Epithelial cell of esophagus (primary cell): ENCODE data around the gene ASB14.
"Not testable (repeated sequence)": the region's sequence is repeated elsewhere in the genome, so short reads cannot be mapped to it uniquely, and the experiment has no call there.

Source experiments
- DNase-seq: peaks from one replicate; pipeline ENCODE4 v3.0.0; 2010; ENCODE audit warnings: low read depth
- H3K4me3 ChIP-seq: 2 replicates; pipeline ENCODE4 v1.5.1; 2011; ENCODE audit warnings: mild to moderate bottlenecking, low read length, control low read depth
- CTCF ChIP-seq: IDR thresholded peaks from 2 replicates; pipeline ENCODE4 v1.5.1; 2011; ENCODE audit warnings: low read depth, mild to moderate bottlenecking, low read length, control low read depth, inconsistent platforms; ENCODE audit not compliant: insufficient read depth; ENCODE audit errors: missing control alignments

The ASB14 gene

GRCh38 chr3:57292159-57292896 lies at the start of gene ASB14:
Gene ASB14 (minus strand): TSS chr3:57292685. CDS start chr3:57292033, 652 bp downstream.
- no peak for TF ChIP-seq CTCF
- no peak within 1 kb of the TSS for H3K4me3 ChIP-seq
- DNase-seq, result no peak

GRCh38 chr3:57339071-57339642 lies 46.7 kb upstream of the ASB14 start:
- not testable (repeated sequence) for H3K4me3 ChIP-seq, DNase-seq

DNA sequence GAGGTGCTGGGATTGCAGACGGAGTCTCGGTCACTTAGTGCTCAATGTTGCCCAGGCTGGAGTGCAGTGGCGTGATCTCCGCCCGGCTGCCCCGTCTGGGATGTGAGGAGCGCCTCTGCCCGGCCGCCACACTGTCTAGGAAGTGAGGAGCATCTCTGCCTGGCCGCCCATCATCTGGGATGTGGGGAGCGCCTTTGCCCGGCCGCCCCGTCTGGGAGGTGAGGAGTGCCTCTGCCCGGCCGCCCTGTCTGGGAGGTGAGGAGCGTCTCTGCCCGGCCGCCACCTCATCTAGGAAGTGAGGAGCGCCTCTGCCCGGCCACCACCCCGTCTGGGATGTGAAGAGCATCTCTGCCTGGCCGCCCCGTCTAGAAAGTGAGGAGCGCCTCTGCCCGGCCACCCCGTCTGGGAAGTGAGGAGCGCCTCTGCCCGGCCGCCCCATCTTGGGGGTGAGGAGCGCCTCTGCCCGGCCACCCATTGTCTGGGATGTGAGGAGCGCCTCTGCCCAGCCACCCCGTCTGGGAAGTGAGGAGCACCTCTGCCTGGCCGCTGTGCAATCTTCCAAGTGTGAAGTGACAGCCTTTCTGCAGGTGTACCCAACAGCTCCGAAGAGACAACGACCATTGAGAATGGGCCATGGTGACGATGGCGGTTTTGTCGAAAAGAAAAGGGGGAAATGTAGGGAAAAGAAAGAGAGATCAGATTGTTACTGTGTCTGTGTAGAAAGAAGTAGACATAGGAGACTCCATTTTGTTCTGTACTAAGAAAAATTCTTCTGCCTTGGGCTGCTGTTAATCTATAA lies 46.0 kb upstream of the ASB14 start:
- DNase-seq, H3K4me3 ChIP-seq: not testable (repeated sequence)

GRCh38 chr3:57335283-57335938 lies 42.9 kb upstream of the ASB14 start:
- peak; percentile 20 for DNase-seq
- no peak overlapping the region for H3K4me3 ChIP-seq
- no peak for TF ChIP-seq CTCF

DNA sequence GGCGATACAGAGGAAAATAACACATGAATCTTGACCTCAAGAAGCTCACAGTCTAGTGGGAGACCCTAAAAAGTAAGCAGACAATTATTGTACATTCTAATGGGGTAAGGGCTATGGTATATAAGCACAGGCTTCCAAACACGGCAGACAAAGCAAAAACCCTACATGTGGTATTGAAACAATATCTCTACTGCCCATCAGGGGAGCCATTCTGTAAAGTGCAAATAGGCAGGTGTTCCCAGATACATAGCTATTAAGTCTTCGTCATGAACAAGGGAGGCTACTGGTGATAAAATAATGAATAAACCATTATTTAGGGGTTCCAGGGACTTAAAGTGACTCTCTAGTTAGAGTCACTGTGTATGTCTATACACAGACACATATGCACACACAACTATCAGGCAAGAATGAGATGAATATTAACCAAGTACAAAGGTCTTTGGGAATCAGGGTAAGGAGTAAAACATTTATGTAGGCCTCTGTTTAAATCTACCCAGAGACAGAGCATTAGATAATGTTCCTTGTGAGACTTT lies 38.7 kb upstream of the ASB14 start:
- no peak for TF ChIP-seq CTCF
- no peak for DNase-seq

GRCh38 chr3:57326498-57326897 lies 34.0 kb upstream of the ASB14 start:
- DNase-seq, H3K4me3 ChIP-seq: not testable (repeated sequence)

More for the DNA sequence above, 38.7 kb upstream of the ASB14 start:
- no peak overlapping the region for H3K4me3 ChIP-seq

- H3K4me3 ChIP-seq, result no peak overlapping the region
- TF ChIP-seq CTCF, result no peak
- no peak for DNase-seq
These were observed 21.7 kb upstream of the ASB14 start for GRCh38 chr3:57314204-57314603.

- H3K4me3 ChIP-seq, result no peak overlapping the region
- no peak for DNase-seq
- TF ChIP-seq CTCF, result no peak
These were observed 17.4 kb upstream of the ASB14 start for GRCh38 chr3:57309769-57310360.

- DNase-seq, H3K4me3 ChIP-seq: not testable (repeated sequence)
These were observed 11.0 kb upstream of the ASB14 start for GRCh38 chr3:57303520-57303919.
